Caco-2 (cell line): ENCODE results near the gene CADM4. TPM values are rescaled to one million over a fixed set of nuclear protein-coding genes. Genes with fewer than 3 reads are reported as not detected.

Experiments used
- BruUV-seq: library from RNA; stranded (reverse); fragments of 400-500 nt; replicated peaks from 2 replicates; lab custom pipeline; 2021; lab: Mats Ljungman, UMichigan
- CTCF ChIA-PET: fragments of 300-600 bp; sonication (Branson Sonifier 250); formaldehyde crosslinking; loops from one replicate; lab custom pipeline; 2022; ENCODE audit warnings: antibody characterized with exemption; lab: Charles Lee
- POLR2A ChIA-PET: fragments of 300-600 bp; sonication (Branson Sonifier 250); formaldehyde crosslinking; loops from one replicate; lab custom pipeline; 2022; ENCODE audit warnings: antibody characterized with exemption; lab: Charles Lee
- DNase-seq, 2 experiments: peaks; one replicate each; pipeline versions ENCODE4 v3.0.0 to v3.0.0-alpha.2; 2020 to 2022
- H3K27me3 ChIP-seq: replicated peaks from 2 replicates; pipeline ENCODE4 v1.6.0; 2011; ENCODE audit warnings: low read length; ENCODE audit not compliant: control insufficient read depth, insufficient read depth
- H3K36me3 ChIP-seq: 2 replicates; pipeline ENCODE4 v1.5.1; 2011; ENCODE audit warnings: low read length; ENCODE audit not compliant: control insufficient read depth, insufficient read depth
- H3K4me1 ChIP-seq: fragments of 250-450 bp; sonication (Bioruptor Pico); 2 replicates; pipeline ENCODE4 v1.5.1; 2020; ENCODE audit warnings: mild to moderate bottlenecking
- H3K4me3 ChIP-seq: 2 replicates; pipeline ENCODE4 v1.5.1; 2011; ENCODE audit warnings: low read depth, mild to moderate bottlenecking, control low read depth, low read length
- H3K9me3 ChIP-seq: fragments of 250-450 bp; sonication (Bioruptor Pico); 2 replicates; pipeline ENCODE4 v1.5.1; 2020; ENCODE audit warnings: mild to moderate bottlenecking, moderate library complexity
- H3K27ac Mint-ChIP-seq: one replicate; pipeline ENCODE4 v1.8.0; 2022; ENCODE audit warnings: mixed read lengths; ENCODE audit not compliant: unreplicated experiment
- H3K27me3 Mint-ChIP-seq: one replicate; pipeline ENCODE4 v1.8.0; 2022; ENCODE audit warnings: mixed read lengths; ENCODE audit not compliant: insufficient read depth, unreplicated experiment
- H3K36me3 Mint-ChIP-seq: one replicate; pipeline ENCODE4 v1.8.0; 2022; ENCODE audit warnings: mild to moderate bottlenecking, mixed read lengths; ENCODE audit not compliant: insufficient read depth, unreplicated experiment
- H3K4me1 Mint-ChIP-seq: one replicate; pipeline ENCODE4 v1.8.0; 2022; ENCODE audit warnings: low read depth, mixed read lengths; ENCODE audit not compliant: unreplicated experiment
- H3K4me3 Mint-ChIP-seq: one replicate; pipeline ENCODE4 v1.8.0; 2022; ENCODE audit warnings: mild to moderate bottlenecking, moderate library complexity, mixed read lengths; ENCODE audit not compliant: unreplicated experiment
- H3K9me3 Mint-ChIP-seq: one replicate; pipeline ENCODE4 v1.8.0; 2022; ENCODE audit warnings: mixed read lengths; ENCODE audit not compliant: unreplicated experiment
- intact Hi-C: fragments of 100-400 bp; cut with micrococcal nuclease; formaldehyde crosslinking; loops from one replicate; pipeline ENCODE4 v1.10.0; 2022; ENCODE audit not compliant: unreplicated experiment
- total RNA-seq: library from RNA; stranded (reverse); gene quantifications from 2 replicates; pipeline ENCODE4 v1.2.3, GENCODE V29; 2022
- TF ChIP-seq, protein P1 (sequence below), 2 experiments: fragments of 200-600 bp in 1 of 2; IDR thresholded peaks; 1 replicate in 1 of 2; 2 replicates in 1 of 2; pipeline versions ENCODE4 v1.5.1 to v1.8.0; 2011 to 2022; ENCODE audit warnings: antibody characterized with exemption in 1 of 2, control low read depth in 1 of 2, inconsistent platforms in 1 of 2, low read depth in 1 of 2, low read length in 1 of 2, mild to moderate bottlenecking in 1 of 2, moderate library complexity in 1 of 2; ENCODE audit not compliant: insufficient read depth in 1 of 2, severe bottlenecking in 1 of 2, unreplicated experiment in 1 of 2

The CADM4 gene
- total RNA-seq, 1 experiment from 2014 or later = 13.2 TPM

DNA sequence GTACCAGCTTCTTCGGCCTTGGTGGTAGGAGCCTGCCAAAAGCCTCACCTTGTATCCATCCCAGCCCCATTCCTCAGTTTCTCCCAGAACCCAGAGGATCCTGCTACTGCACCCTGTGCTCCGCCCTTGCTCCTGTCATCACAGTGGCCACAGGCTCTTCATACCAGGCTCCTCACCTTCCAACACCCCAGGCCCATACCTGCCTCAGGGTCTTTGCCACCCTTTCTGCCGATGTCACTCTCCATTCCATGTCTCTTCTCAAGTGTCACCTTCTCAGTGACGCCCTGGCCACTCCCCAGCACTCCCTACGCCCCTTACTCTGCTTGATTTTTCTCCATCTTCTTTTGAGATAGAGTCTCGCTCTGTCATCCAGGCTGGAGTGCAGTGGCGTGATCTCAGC lies 29.8 kb downstream of the CADM4 start:
- DNase-seq = no peak
- Histone ChIP-seq H3K36me3 (peaks cover 1% of the 10 kb centered on the region; the same call in 1 of the 2 replicates), H3K27me3 (no peaks in the 10 kb centered on the region), H3K9me3 (no peaks in the 10 kb centered on the region), H3K4me3 (no peak overlapping the region), H3K4me1 (no peaks in the 10 kb centered on the region)
- Mint-ChIP-seq H3K36me3 (peaks cover 43% of the 10 kb centered on the region), H3K4me3 (no peak overlapping the region), H3K9me3 (no peaks in the 10 kb centered on the region), H3K27ac (no peak overlapping the region), H3K27me3 (no peaks in the 10 kb centered on the region), H3K4me1 (peaks cover 10% of the 10 kb centered on the region)
- ChIA-PET POLR2A (no interaction called here), CTCF (no interaction called here)
- no TSS peak for BruUV-seq
- intact Hi-C loops = no loop called here
- TF ChIP-seq, protein P1, sequence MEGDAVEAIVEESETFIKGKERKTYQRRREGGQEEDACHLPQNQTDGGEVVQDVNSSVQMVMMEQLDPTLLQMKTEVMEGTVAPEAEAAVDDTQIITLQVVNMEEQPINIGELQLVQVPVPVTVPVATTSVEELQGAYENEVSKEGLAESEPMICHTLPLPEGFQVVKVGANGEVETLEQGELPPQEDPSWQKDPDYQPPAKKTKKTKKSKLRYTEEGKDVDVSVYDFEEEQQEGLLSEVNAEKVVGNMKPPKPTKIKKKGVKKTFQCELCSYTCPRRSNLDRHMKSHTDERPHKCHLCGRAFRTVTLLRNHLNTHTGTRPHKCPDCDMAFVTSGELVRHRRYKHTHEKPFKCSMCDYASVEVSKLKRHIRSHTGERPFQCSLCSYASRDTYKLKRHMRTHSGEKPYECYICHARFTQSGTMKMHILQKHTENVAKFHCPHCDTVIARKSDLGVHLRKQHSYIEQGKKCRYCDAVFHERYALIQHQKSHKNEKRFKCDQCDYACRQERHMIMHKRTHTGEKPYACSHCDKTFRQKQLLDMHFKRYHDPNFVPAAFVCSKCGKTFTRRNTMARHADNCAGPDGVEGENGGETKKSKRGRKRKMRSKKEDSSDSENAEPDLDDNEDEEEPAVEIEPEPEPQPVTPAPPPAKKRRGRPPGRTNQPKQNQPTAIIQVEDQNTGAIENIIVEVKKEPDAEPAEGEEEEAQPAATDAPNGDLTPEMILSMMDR (IDR thresholded peaks at IDR 0.05; ENCODE audit: insufficient read depth in 1 of 2, low read depth in 1 of 2, low read length in 1 of 2, severe bottlenecking in 1 of 2, unreplicated experiment in 1 of 2) = no peak

DNA sequence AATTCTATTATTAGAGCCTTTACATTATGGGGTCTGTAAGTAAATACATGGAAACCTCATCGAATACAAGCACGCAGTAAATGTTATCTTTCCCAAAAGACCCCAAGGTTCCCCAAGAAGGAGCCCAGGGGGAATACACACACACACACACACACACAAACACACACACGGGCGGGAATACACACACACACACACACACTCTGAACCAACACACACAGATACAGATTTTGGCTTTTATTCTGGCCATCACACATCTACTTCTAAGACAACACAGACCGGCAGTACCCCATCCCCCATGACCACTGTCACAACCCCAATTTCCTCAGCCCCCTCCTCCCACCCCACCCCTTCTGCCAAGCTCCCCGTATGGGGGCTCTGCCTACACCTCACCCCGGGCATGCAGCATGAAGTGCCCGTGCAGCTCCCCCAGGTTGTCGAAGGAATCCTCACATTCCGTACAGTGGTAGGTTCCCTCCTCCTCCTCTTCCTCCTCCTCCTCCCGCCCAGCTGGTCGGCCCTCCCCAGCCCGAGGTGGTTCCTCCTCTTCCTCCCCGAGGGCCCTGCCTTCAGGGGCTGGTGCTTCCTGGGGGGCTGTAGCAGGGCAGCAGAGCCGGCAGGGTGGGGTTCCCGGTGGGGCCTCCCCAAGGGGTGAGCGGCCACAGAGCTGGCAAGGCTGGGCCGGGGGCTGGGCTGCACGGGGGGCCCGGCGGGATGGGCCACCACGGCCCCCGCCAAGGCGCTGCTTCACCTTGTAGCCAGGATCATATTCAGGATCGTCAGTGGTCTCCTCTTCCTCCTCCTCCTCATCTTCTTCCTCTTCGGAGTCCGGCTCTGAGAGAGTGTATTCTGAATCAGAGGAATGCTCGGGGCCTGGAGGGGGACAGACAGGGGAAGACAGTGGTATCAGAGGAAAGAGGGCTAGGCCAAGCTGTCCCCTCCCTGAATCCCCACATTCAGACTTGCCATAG lies 32.1 kb downstream of the CADM4 start:
- Histone ChIP-seq H3K9me3 (no peaks in the 10 kb centered on the region), H3K4me1 (no peaks in the 10 kb centered on the region), H3K36me3 (no peaks in the 10 kb centered on the region), H3K4me3 (no peak overlapping the region), H3K27me3 (no peaks in the 10 kb centered on the region)
- BruUV-seq = TSS peak; percentile 69
- H3K27ac Mint-ChIP-seq = no peak overlapping the region
- intact Hi-C loops = no loop called here
- TF ChIP-seq, protein P1 (IDR thresholded peaks at IDR 0.05; ENCODE audit: insufficient read depth in 1 of 2, low read depth in 1 of 2, low read length in 1 of 2, severe bottlenecking in 1 of 2, unreplicated experiment in 1 of 2) = no peak
- peaks cover 45% of the 10 kb centered on the region for H3K36me3 Mint-ChIP-seq
- no peak for DNase-seq
- no peaks in the 10 kb centered on the region for H3K27me3 Mint-ChIP-seq
- H3K4me3 Mint-ChIP-seq = no peak overlapping the region
- CTCF ChIA-PET = interaction anchor here (0.6 kb wide), 1 partner anchor 1722 kb away, joined by 3 read pairs; no protein-coding TSS in a partner anchor
- H3K4me1 Mint-ChIP-seq = peaks cover 10% of the 10 kb centered on the region
- POLR2A ChIA-PET = no interaction called here
- no peaks in the 10 kb centered on the region for H3K9me3 Mint-ChIP-seq

DNA sequence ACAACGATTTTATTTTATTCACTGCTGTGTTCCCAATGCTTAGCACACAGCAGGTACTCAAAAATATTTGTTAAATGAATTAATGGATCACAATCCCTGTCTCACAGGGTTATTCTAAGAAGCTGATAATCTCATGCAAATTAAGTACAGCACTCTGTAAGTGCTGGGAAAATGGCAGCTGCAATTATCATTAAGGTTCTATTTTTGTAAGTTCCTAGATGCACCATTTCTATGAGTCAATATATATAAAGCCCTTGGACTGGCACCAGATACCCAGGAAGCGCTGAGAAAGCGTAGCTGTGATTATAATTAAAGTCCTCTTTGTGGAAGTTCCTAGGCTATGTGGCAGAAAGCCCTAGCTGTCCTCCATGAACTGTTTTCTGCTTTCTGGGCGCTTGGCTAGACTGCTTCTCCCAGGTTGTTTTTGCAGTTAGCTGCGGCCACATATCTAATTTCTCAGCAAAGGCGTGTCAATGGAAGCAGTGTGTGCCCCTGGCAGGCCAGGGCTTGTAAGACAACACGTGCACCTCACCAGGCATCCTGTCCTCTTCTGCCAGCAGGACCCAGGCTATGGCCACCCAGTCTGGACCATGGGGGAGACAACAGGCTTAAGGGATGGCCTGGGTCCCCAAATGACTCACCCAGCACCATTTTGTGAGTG lies 33.0 kb downstream of the CADM4 start:
- peaks cover 10% of the 10 kb centered on the region for H3K4me1 Mint-ChIP-seq
- DNase-seq = no peak
- CTCF ChIA-PET = no interaction called here
- H3K36me3 ChIP-seq = no peaks in the 10 kb centered on the region
- H3K9me3 ChIP-seq = no peaks in the 10 kb centered on the region
- no peak overlapping the region for H3K4me3 ChIP-seq
- intact Hi-C loops = no loop called here
- POLR2A ChIA-PET = no interaction called here
- peaks cover 37% of the 10 kb centered on the region for H3K36me3 Mint-ChIP-seq
- H3K27me3 ChIP-seq = no peaks in the 10 kb centered on the region
- no peaks in the 10 kb centered on the region for H3K27me3 Mint-ChIP-seq
- H3K4me3 Mint-ChIP-seq = no peak overlapping the region
- BruUV-seq = no TSS peak
- no peak overlapping the region for H3K27ac Mint-ChIP-seq
- no peaks in the 10 kb centered on the region for H3K9me3 Mint-ChIP-seq
- no peaks in the 10 kb centered on the region for H3K4me1 ChIP-seq
- TF ChIP-seq, protein P1 (IDR thresholded peaks at IDR 0.05; ENCODE audit: insufficient read depth in 1 of 2, low read depth in 1 of 2, low read length in 1 of 2, severe bottlenecking in 1 of 2, unreplicated experiment in 1 of 2) = no peak
